Activated CD8-positive, alpha-beta memory T cell treated with anti-CD3 and anti-CD28 coated beads, Interleukin-2, amount 50 U/mL, for 1 hour (primary cell): ENCODE data around the gene SBSN.
"Not testable (repeated sequence)": the region's sequence is repeated elsewhere in the genome, so short reads cannot be mapped to it uniquely, and the experiment has no call there.

Experiments used
- DNase-seq: peaks from one replicate; pipeline ENCODE4 v3.0.0-alpha.2; 2020; ENCODE audit errors: extremely low read depth

Gene SBSN

GRCh38 chr19:35476149-35476548 is 52.0 kb downstream of the SBSN start:
- no peak for DNase-seq

- DNase-seq: not testable (repeated sequence)
Observed at GRCh38 chr19:35474594-35474993, 53.5 kb downstream of the SBSN start.

- DNase-seq: no peak
Observed at GRCh38 chr19:35474104-35474503, 54.0 kb downstream of the SBSN start.
